Aorta (tissue), 5 donors: ENCODE results near the gene AHNAK2. TPM values are rescaled to one million over a fixed set of nuclear protein-coding genes. Genes with fewer than 3 reads are reported as not detected.

ENCODE experiments used
- ATAC-seq: fragments of 200-7000 bp; cut with Tn5 transposase; one replicate; pipeline ENCODE4 v1.9.1; 2022; ENCODE audit warnings: moderate library complexity; ENCODE audit not compliant: low FRiP score
- DNase-seq, 2 donors: peaks; one replicate each; pipeline ENCODE4 v3.0.0-alpha.2; 2020
- H3K27ac ChIP-seq, 2 donors: one replicate each; pipeline ENCODE4 v1.5.1; 2013; ENCODE audit warnings: low read length in 2 of 2, mild to moderate bottlenecking in 2 of 2, moderate library complexity in 2 of 2, control low read depth in 1 of 2, inconsistent platforms in 1 of 2, low read depth in 1 of 2
- H3K27me3 ChIP-seq, 2 donors: one replicate each; pipeline ENCODE4 v1.6.1; 2013; ENCODE audit warnings: control low read depth in 1 of 2, low read length in 1 of 2, mild to moderate bottlenecking in 1 of 2, moderate library complexity in 1 of 2; ENCODE audit not compliant: insufficient read depth in 2 of 2, control insufficient read depth in 1 of 2
- H3K36me3 ChIP-seq, 2 donors: one replicate each; pipeline ENCODE4 v1.6.1; 2013; ENCODE audit warnings: control low read depth in 1 of 2, low read length in 1 of 2, mild to moderate bottlenecking in 1 of 2; ENCODE audit not compliant: insufficient read depth in 2 of 2, control insufficient read depth in 1 of 2
- H3K4me1 ChIP-seq, 2 donors: one replicate each; pipeline ENCODE4 v1.6.1; 2013; ENCODE audit warnings: low read length in 2 of 2, control low read depth in 1 of 2, mild to moderate bottlenecking in 1 of 2, moderate library complexity in 1 of 2; ENCODE audit not compliant: insufficient read depth in 2 of 2, control insufficient read depth in 1 of 2
- H3K4me3 ChIP-seq, 2 donors: one replicate each; pipeline ENCODE4 v1.5.1; 2013; ENCODE audit warnings: low read length in 2 of 2, control low read depth in 1 of 2, mild to moderate bottlenecking in 1 of 2
- H3K9me3 ChIP-seq: one replicate; pipeline ENCODE4 v1.6.1; 2013; ENCODE audit warnings: mild to moderate bottlenecking, low read length; ENCODE audit not compliant: control insufficient read depth
- WGBS, 2 donors: extraction: QIAGEN DNeasy Blood & Tissue Kit; methylation state at CpG; one replicate each; pipeline ENCODE4 v1.1.7; 2013; 5-methylcytosine and 5-hydroxymethylcytosine counted together
- intact Hi-C, 2 donors: fragments of 100-400 bp; cut with DNase I; formaldehyde crosslinking; loops; one replicate each; pipeline versions ENCODE4 v1.14.2 to v1.15.0; 2022
- polyA plus RNA-seq, 2 donors: library from polyadenylated mRNA; stranded (reverse); fragments of 200-250 nt; gene quantifications; one replicate each; pipeline ENCODE4 v1.2.3, GENCODE V29; 2013
- total RNA-seq, 2 donors: library from RNA; stranded (reverse); fragmentation: NEBNext Ultra II Directional; extraction: Animal tissue kit (Norgen Biotek cat#: 25700); gene quantifications; one replicate each; pipeline ENCODE4 v1.2.1, GENCODE V29; 2021
- donor health status: healthy with polysubstance abuse.
- donor health status: Bipolar disorder and iron deficiency.
- donor health status: DM: no; HTN: no; CAD: no.
- donor health status: DM: no; HTN: no; CAD: no.
- donor health status: DM: yes; HTN: yes; CAD: no.

AHNAK2 gene
- total and polyA plus RNA-seq, 4 donors: 4.6 to 61.3 (median 18.0) TPM

GRCh38 chr14:104978746-104979691, 845 bp upstream of the AHNAK2 start:
- intact Hi-C loops: no loop called here
- DNase-seq (peak; percentile 46 to 74), ATAC-seq (no peak)
- no peaks in the 10 kb centered on the region for H3K27me3 ChIP-seq
- H3K36me3 ChIP-seq: no peaks in the 10 kb centered on the region
- no peak overlapping the region for H3K27ac ChIP-seq
- 68% methylated on average over 32 of the region's 32 CpGs for WGBS, 2 donors
- H3K4me3 ChIP-seq: no peak overlapping the region
- no peaks in the 10 kb centered on the region for H3K9me3 ChIP-seq
- no peaks in the 10 kb centered on the region for H3K4me1 ChIP-seq

DNA sequence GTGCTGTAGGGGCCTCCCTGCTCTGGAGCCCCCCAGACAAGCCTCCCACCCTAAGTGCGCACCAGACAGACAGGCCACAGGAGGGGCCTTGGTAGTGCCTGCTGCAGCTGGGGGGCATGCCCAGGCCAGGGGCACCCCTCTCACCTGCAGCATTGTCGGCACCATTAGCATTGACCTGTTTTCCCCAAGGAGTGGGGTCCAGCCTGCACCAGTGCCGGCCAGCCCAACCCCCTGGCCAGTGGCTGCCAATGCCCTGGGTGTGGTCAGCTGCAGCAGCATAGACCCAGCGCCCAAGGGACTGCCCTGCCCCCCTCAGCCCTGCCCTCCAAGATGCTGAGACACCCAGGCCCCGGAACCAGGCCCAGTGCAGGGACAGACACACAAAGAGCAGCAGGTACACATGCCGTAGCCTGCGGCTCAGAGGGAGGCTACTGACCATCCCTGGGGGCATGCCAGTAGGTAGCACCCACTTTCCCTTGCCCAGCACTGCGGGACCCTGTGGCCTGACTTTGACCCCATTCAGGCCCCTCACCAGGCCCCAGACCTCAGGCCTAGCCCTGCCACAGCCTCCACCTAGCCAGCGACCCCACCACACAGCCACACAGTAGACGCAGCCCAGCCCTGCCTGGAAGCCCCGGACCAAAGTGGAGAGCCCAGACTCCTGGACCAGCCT, 1.0 kb downstream of the AHNAK2 start:
- no peaks in the 10 kb centered on the region for H3K36me3 ChIP-seq
- no peak overlapping the region for H3K27ac ChIP-seq
- peak; percentile 53 to 64 for DNase-seq
- no peaks in the 10 kb centered on the region for H3K9me3 ChIP-seq
- ATAC-seq: no peak
- intact Hi-C loops: loop anchor here (2.0 kb wide), 2 partner anchors 44 to 68 kb away; partner anchors contain the start of gene CDCA4 (in 1 of the 2)
- WGBS, 2 donors: 80 to 85% methylated on average over 11 of the region's 11 CpGs
- no peaks in the 10 kb centered on the region for H3K27me3 ChIP-seq
- H3K4me3 ChIP-seq: no peak overlapping the region
- H3K4me1 ChIP-seq: no peaks in the 10 kb centered on the region

GRCh38 chr14:104976198-104977007, 1.8 kb downstream of the AHNAK2 start:
- peak; percentile 91 to 94 for DNase-seq

GRCh38 chr14:104975481-104976197, 2.5 kb downstream of the AHNAK2 start:
- DNase-seq (peak in 1 of 2 donors; percentile 71), ATAC-seq (no peak)
- 74 to 75% methylated on average over 21 of the region's 21 CpGs for WGBS, 2 donors
- intact Hi-C loops: loop anchor here (1.0 to 2.0 kb wide), 3 partner anchors 45 to 70 kb away; partner anchors contain the start of gene CDCA4 (in 1 of the 2)
- no peaks in the 10 kb centered on the region for H3K9me3 ChIP-seq
- H3K4me3 ChIP-seq: no peak overlapping the region
- H3K4me1 ChIP-seq: no peaks in the 10 kb centered on the region
- no peak overlapping the region for H3K27ac ChIP-seq
- H3K27me3 ChIP-seq: no peaks in the 10 kb centered on the region
- H3K36me3 ChIP-seq: no peaks in the 10 kb centered on the region

More at GRCh38 chr14:104976198-104977007, 1.8 kb downstream of the AHNAK2 start:
- 51 to 54% methylated on average over 20 to 21 of the region's 21 CpGs for WGBS, 2 donors
- no peak overlapping the region for H3K27ac ChIP-seq
- H3K9me3 ChIP-seq: no peaks in the 10 kb centered on the region
- intact Hi-C loops: loop anchor here (1.0 to 2.0 kb wide), 3 partner anchors 44 to 69 kb away; partner anchors contain the start of gene CDCA4 (in 1 of the 2)
- ATAC-seq: no peak
- H3K4me1 ChIP-seq: no peaks in the 10 kb centered on the region
- no peaks in the 10 kb centered on the region for H3K27me3 ChIP-seq
- H3K36me3 ChIP-seq: no peaks in the 10 kb centered on the region
- H3K4me3 ChIP-seq: no peak overlapping the region

GRCh38 chr14:104974665-104975390, 3.3 kb downstream of the AHNAK2 start:
- intact Hi-C loops: loop anchor here (5.0 kb wide), 2 partner anchors 47 to 117 kb away; partner anchors contain the start of gene CDCA4 (in 1 of the 2)
- ATAC-seq (no peak), DNase-seq (peak; percentile 44 to 65)
- 97% methylated on average over 14 of the region's 14 CpGs for WGBS, 2 donors
- Histone ChIP-seq H3K27ac (peak overlapping the region; percentile 33 to 81), H3K36me3 (no peaks in the 10 kb centered on the region), H3K4me1 (no peaks in the 10 kb centered on the region), H3K27me3 (no peaks in the 10 kb centered on the region), H3K4me3 (no peak overlapping the region), H3K9me3 (no peaks in the 10 kb centered on the region)

GRCh38 chr14:104974146-104974541, 4.0 kb downstream of the AHNAK2 start:
- DNase-seq: no peak
- 53 to 57% methylated on average over 13 of the region's 13 CpGs for WGBS, 2 donors
- Histone ChIP-seq H3K27me3 (no peaks in the 10 kb centered on the region), H3K4me1 (no peaks in the 10 kb centered on the region), H3K9me3 (no peaks in the 10 kb centered on the region), H3K27ac (peak overlapping the region; percentile 33 to 81), H3K36me3 (no peaks in the 10 kb centered on the region), H3K4me3 (no peak overlapping the region)
- no peak for ATAC-seq
- intact Hi-C loops: loop anchor here (5.0 kb wide), 2 partner anchors 48 to 118 kb away; partner anchors contain the start of gene CDCA4 (in 1 of the 2)

DNA sequence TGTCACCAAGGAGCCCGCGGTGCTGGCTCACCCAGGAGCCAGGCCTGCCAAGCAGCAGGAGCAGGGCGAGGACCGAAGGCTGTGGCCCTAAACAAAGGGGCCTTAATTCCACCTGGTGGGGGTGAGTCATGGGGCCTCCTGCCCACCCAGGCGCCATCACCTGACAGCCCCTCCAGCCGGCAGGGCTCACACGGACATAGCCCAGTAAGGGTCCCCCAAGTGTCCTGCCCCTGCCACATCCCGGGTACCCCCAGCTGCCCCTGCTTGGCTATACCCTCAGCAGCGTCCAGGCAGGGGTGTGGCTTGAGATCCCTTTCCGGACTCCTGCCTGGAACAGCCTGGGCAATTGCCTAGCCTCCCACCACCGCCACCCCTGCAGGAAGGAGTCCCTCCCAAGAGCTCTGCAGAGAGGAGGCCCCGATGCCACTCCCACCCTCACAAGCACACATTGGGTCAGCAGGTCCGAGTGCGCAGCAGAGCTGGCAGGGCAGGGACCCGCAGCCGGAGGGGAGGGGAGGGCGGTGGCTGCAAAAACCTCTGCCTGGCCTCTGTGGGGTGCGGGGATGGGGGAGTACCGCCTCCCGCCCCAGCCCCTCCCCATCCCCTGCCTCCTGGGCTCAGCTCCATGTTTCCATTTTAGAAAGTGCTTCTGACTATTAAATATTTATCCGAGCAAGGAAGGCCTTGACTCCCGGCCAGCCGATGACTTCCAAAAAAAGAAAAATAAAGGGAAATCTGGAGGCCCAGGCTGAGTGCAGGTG, 4.6 kb downstream of the AHNAK2 start:
- Histone ChIP-seq H3K27ac (peak overlapping the region in 1 of 2 donors; percentile 81), H3K27me3 (no peaks in the 10 kb centered on the region), H3K9me3 (no peaks in the 10 kb centered on the region), H3K36me3 (no peaks in the 10 kb centered on the region), H3K4me1 (no peaks in the 10 kb centered on the region), H3K4me3 (no peak overlapping the region)
- DNase-seq (peak; percentile 93 to 95), ATAC-seq (peak; percentile 61)
- intact Hi-C loops: loop anchor here (5.0 kb wide), 2 partner anchors 49 to 119 kb away; partner anchors contain the start of gene CDCA4 (in 1 of the 2)
- WGBS, 2 donors: 5 to 7% methylated on average over 22 to 23 of the region's 23 CpGs
